ENCODE measurements around the gene FGF18. TPM values are rescaled to one million over a fixed set of nuclear protein-coding genes. Genes with fewer than 3 reads are reported as not detected.

FGF18 gene
- total and polyA plus RNA-seq, 2 experiments from 2014 or later, result 0.56 to 0.86 TPM

- Mint-ChIP-seq H3K36me3 (ENCODE audit: low read depth) (no peaks in the 10 kb centered on the region; the same call in 2 of the 3 replicates), H3K27ac (no peak overlapping the region)
These were observed 17.4 kb downstream of the FGF18 start for GRCh38 chr5:171436804-171437285.

GRCh38 chr5:171437286-171437821 lies 17.9 kb downstream of the FGF18 start:
- Mint-ChIP-seq H3K36me3 (ENCODE audit: low read depth) (no peaks in the 10 kb centered on the region; the same call in 2 of the 3 replicates), H3K27ac (no peak overlapping the region), H3K9me3 (no peaks in the 10 kb centered on the region), H3K4me1 (peaks cover 47% of the 10 kb centered on the region), H3K4me3 (no peak overlapping the region), H3K27me3 (ENCODE audit: insufficient read depth, low read depth, poor library complexity) (peaks cover 9% of the 10 kb centered on the region)
- no peak overlapping the region for H3K4me3 ChIP-seq
- H4K20me1 ChIP-seq (replicated peaks; ENCODE audit: insufficient read depth), result no peaks in the 10 kb centered on the region
- no peaks in the 10 kb centered on the region for H3K79me2 ChIP-seq (replicated peaks; ENCODE audit: insufficient read depth)
- H2AFZ ChIP-seq, result peak overlapping the region; percentile 84
- H3F3A ChIP-seq (replicated peaks; ENCODE audit: low read depth), result no peaks in the 10 kb centered on the region
- H3K4me1 ChIP-seq (ENCODE audit: insufficient read depth), result peaks cover 17% of the 10 kb centered on the region
- DNase-seq (ENCODE audit: low spot score) (peak; percentile 71), ATAC-seq (peak; percentile 59)
- no peak overlapping the region for H3K27ac ChIP-seq (ENCODE audit: low read depth)
- no peaks in the 10 kb centered on the region for H3K9me2 ChIP-seq (ENCODE audit: insufficient read depth)
- no peaks in the 10 kb centered on the region for H3K27me3 ChIP-seq (ENCODE audit: insufficient read depth)
- TF ChIP-seq EZH2phosphoT487 (IDR thresholded peaks at IDR 0.05; ENCODE audit: unreplicated experiment) (no peak), CREB1 (CRISPR knock-in tag; IDR thresholded peaks at IDR 0.05; ENCODE audit: low read depth) (no peak), CTCF (conservative IDR thresholded peaks at IDR 0.05; ENCODE audit: low read depth in 2 of 2) (peak; percentile 26 to 36)
- 0 out of 2 replicates have a peak overlapping the region, but pooled peaks have one; percentile 55 for H3K4me2 ChIP-seq
- H3K36me3 ChIP-seq (ENCODE audit: insufficient read depth), result no peaks in the 10 kb centered on the region

More at GRCh38 chr5:171436804-171437285, 17.4 kb downstream of the FGF18 start:
- peaks cover 17% of the 10 kb centered on the region for H3K4me1 ChIP-seq (ENCODE audit: insufficient read depth)
- H3K4me1 Mint-ChIP-seq, result peaks cover 47% of the 10 kb centered on the region
- H3K27me3 Mint-ChIP-seq (ENCODE audit: insufficient read depth, low read depth, poor library complexity), result peaks cover 9% of the 10 kb centered on the region
- no peak overlapping the region for H3K4me3 Mint-ChIP-seq
- no peaks in the 10 kb centered on the region for H3K27me3 ChIP-seq (ENCODE audit: insufficient read depth)
- H3K36me3 ChIP-seq (ENCODE audit: insufficient read depth), result no peaks in the 10 kb centered on the region
- no peak overlapping the region for H3K4me2 ChIP-seq
- no peak overlapping the region for H3K27ac ChIP-seq (ENCODE audit: low read depth)
- ATAC-seq, result no peak
- no peak for DNase-seq (ENCODE audit: low spot score)
- TF ChIP-seq REST (IDR thresholded peaks at IDR 0.05; ENCODE audit: unreplicated experiment) (no peak), ETS1 (IDR thresholded peaks at IDR 0.05) (no peak), EZH2phosphoT487 (IDR thresholded peaks at IDR 0.05; ENCODE audit: unreplicated experiment) (no peak)
- no peaks in the 10 kb centered on the region for H3K9me3 Mint-ChIP-seq
- H3K9me2 ChIP-seq (ENCODE audit: insufficient read depth), result no peaks in the 10 kb centered on the region
- H3K79me2 ChIP-seq (replicated peaks; ENCODE audit: insufficient read depth), result no peaks in the 10 kb centered on the region
- H2AFZ ChIP-seq, result no peak overlapping the region; the same call in 1 of the 2 replicates
- no peak overlapping the region for H3K4me3 ChIP-seq
- H4K20me1 ChIP-seq (replicated peaks; ENCODE audit: insufficient read depth), result no peaks in the 10 kb centered on the region
- H3F3A ChIP-seq (replicated peaks; ENCODE audit: low read depth), result no peaks in the 10 kb centered on the region
